Esophagus muscularis mucosa (tissue), 4 donors: ENCODE results near the gene SAMD3. TPM values are rescaled to one million over a fixed set of nuclear protein-coding genes. Genes with fewer than 3 reads are reported as not detected.

ENCODE experiments used
- DNase-seq: peaks from one replicate; pipeline ENCODE4 v3.0.0-alpha.2; 2017; ENCODE audit errors: extremely low spot score
- H3K27ac ChIP-seq, 4 donors: fragments of 200-600 bp; sonication (generic); replicated peaks in 1 of 4; 1 replicate in 3 of 4; 2 replicates in 1 of 4; pipeline ENCODE4 v1.5.1; 2016 to 2019; ENCODE audit warnings: mild to moderate bottlenecking in 1 of 4
- H3K27me3 ChIP-seq, 4 donors: fragments of 200-600 bp; sonication (generic); one replicate each; pipeline versions ENCODE4 v1.5.1 to v1.6.0; 2016 to 2019
- H3K36me3 ChIP-seq, 4 donors: fragments of 200-600 bp; sonication (generic); one replicate each; pipeline ENCODE4 v1.5.1; 2016 to 2019
- H3K4me1 ChIP-seq, 4 donors: fragments of 200-600 bp; sonication (generic); one replicate each; pipeline ENCODE4 v1.5.1; 2016 to 2019
- H3K4me3 ChIP-seq, 4 donors: fragments of 200-600 bp; sonication (generic); 1 replicate in 2 of 4; 2 replicates in 2 of 4; pipeline ENCODE4 v1.5.1; 2016 to 2019; ENCODE audit warnings: mild to moderate bottlenecking in 4 of 4, moderate library complexity in 1 of 4
- H3K9me3 ChIP-seq, 4 donors: fragments of 200-600 bp; sonication (generic); 1 replicate in 3 of 4; 2 replicates in 1 of 4; pipeline ENCODE4 v1.5.1; 2016 to 2019
- CTCF ChIP-seq, 3 experiments: fragments of 200-600 bp in 2 of 3; fragments of 450-650 bp in 1 of 3; sonication (generic) in 2 of 3; IDR thresholded peaks; one replicate each; pipeline ENCODE4 v1.5.1; 2017 to 2019; ENCODE audit warnings: antibody characterized with exemption in 3 of 3, mild to moderate bottlenecking in 2 of 3, moderate library complexity in 1 of 3
- EP300 ChIP-seq: sonication (generic); formaldehyde crosslinking; IDR thresholded peaks from one replicate; pipeline ENCODE4 v1.6.1; 2017; ENCODE audit warnings: antibody characterized with exemption
- POLR2A ChIP-seq: fragments of 450-650 bp; IDR thresholded peaks from one replicate; pipeline ENCODE4 v1.6.1; 2017; ENCODE audit warnings: antibody characterized with exemption, moderate library complexity, mild to moderate bottlenecking, low read depth
- POLR2AphosphoS5 ChIP-seq, 2 donors: sonication (generic); formaldehyde crosslinking; IDR thresholded peaks; one replicate each; pipeline ENCODE4 v1.6.1; 2017; ENCODE audit warnings: antibody characterized with exemption in 2 of 2
- WGBS: methylation state at CpG from one replicate; pipeline ENCODE4 v1.1.5; 2018; 5-methylcytosine and 5-hydroxymethylcytosine counted together
- intact Hi-C: fragments of 100-400 bp; cut with DNase I; formaldehyde crosslinking; loops from one replicate; pipeline ENCODE4 v1.15.1; 2023
- total RNA-seq, 4 donors: library from RNA; depleted of rRNA; stranded (reverse); fragments of >200 nt; gene quantifications; one replicate each; pipeline versions ENCODE4 v1.1.0 to v1.2.1, GENCODE V29; 2016

Gene SAMD3
- total RNA-seq, 4 donors from 2014 or later: 0.39 to 2.7 TPM; not detected in 2

- Histone ChIP-seq H3K9me3 (no peaks in the 10 kb centered on the region), H3K27ac (no peak overlapping the region), H3K36me3 (no peaks in the 10 kb centered on the region), H3K4me1 (no peaks in the 10 kb centered on the region), H3K4me3 (no peak overlapping the region), H3K27me3 (no peaks in the 10 kb centered on the region)
- WGBS: 91% methylated on average over 5 of the region's 5 CpGs
- intact Hi-C loops: no loop called here
- DNase-seq: no peak
- TF ChIP-seq POLR2AphosphoS5 (IDR thresholded peaks at IDR 0.05) (no peak), EP300 (no peak), CTCF (IDR thresholded peaks at IDR 0.05) (no peak), POLR2A (no peak)
Observed at GRCh38 chr6:130223508-130223907, 757 bp upstream of the SAMD3 start.

GRCh38 chr6:130218134-130218533 is 4.6 kb downstream of the SAMD3 start:
- WGBS: 90% methylated on average over 8 of the region's 8 CpGs
- TF ChIP-seq POLR2AphosphoS5 (IDR thresholded peaks at IDR 0.05): no peak
- no peak for TF ChIP-seq POLR2A

DNA sequence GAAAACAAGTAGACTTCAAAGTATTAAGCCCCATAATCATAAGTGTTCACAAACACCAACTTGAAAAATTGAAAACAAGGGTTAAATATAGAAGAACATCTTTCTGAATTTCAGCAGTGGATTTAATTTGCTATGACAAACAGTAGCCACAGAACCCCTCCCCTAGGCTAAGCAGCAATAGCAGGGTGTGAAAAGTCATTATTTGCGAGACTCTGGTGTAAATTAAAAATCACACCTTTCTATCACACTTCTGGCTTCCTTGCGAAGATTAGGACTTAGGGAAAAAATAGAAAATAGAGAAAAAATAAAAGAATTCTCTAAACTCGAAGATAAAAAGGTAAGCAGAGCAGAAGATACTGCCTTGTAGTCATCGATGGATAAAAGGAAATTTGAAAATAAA is 6.1 kb downstream of the SAMD3 start:
- DNase-seq: no peak
- no peaks in the 10 kb centered on the region for H3K4me1 ChIP-seq
- H3K9me3 ChIP-seq: no peaks in the 10 kb centered on the region
- H3K36me3 ChIP-seq: no peaks in the 10 kb centered on the region
- intact Hi-C loops: no loop called here
- no peaks in the 10 kb centered on the region for H3K27me3 ChIP-seq
- no peak overlapping the region for H3K4me3 ChIP-seq
- no peak for TF ChIP-seq POLR2AphosphoS5 (IDR thresholded peaks at IDR 0.05)
- TF ChIP-seq EP300: no peak
- TF ChIP-seq CTCF (IDR thresholded peaks at IDR 0.05): no peak
- no peak for TF ChIP-seq POLR2A
- 76% methylated on average over 4 of the region's 4 CpGs for WGBS
- H3K27ac ChIP-seq: no peak overlapping the region

More at GRCh38 chr6:130218134-130218533, 4.6 kb downstream of the SAMD3 start:
- H3K36me3 ChIP-seq: no peaks in the 10 kb centered on the region
- no peaks in the 10 kb centered on the region for H3K9me3 ChIP-seq
- H3K4me1 ChIP-seq: no peaks in the 10 kb centered on the region
- intact Hi-C loops: no loop called here
- H3K4me3 ChIP-seq: no peak overlapping the region
- H3K27ac ChIP-seq: no peak overlapping the region
- no peak for DNase-seq
- H3K27me3 ChIP-seq: no peaks in the 10 kb centered on the region

- intact Hi-C loops: no loop called here
- Histone ChIP-seq H3K4me3 (no peak overlapping the region), H3K27me3 (no peaks in the 10 kb centered on the region), H3K9me3 (no peaks in the 10 kb centered on the region), H3K36me3 (no peaks in the 10 kb centered on the region), H3K27ac (no peak overlapping the region), H3K4me1 (no peaks in the 10 kb centered on the region)
- 48% methylated on average over 1 of the region's 1 CpG for WGBS
- TF ChIP-seq POLR2AphosphoS5 (IDR thresholded peaks at IDR 0.05) (no peak), CTCF (IDR thresholded peaks at IDR 0.05) (no peak), POLR2A (no peak), EP300 (no peak)
- no peak for DNase-seq
Observed at GRCh38 chr6:130215526-130215925, 7.2 kb downstream of the SAMD3 start.

GRCh38 chr6:130212215-130212874 is 10.4 kb downstream of the SAMD3 start:
- no peaks in the 10 kb centered on the region for H3K4me1 ChIP-seq
- no peak overlapping the region for H3K27ac ChIP-seq
- 19% methylated on average over 2 of the region's 2 CpGs for WGBS
- intact Hi-C loops: no loop called here
- no peak for DNase-seq
- TF ChIP-seq POLR2AphosphoS5 (IDR thresholded peaks at IDR 0.05): no peak
- TF ChIP-seq POLR2A: no peak
- no peaks in the 10 kb centered on the region for H3K36me3 ChIP-seq
- no peaks in the 10 kb centered on the region for H3K27me3 ChIP-seq
- no peaks in the 10 kb centered on the region for H3K9me3 ChIP-seq
- no peak overlapping the region for H3K4me3 ChIP-seq

- WGBS: 89% methylated on average over 3 of the region's 3 CpGs
- Histone ChIP-seq H3K27me3 (no peaks in the 10 kb centered on the region), H3K9me3 (no peaks in the 10 kb centered on the region), H3K4me1 (no peaks in the 10 kb centered on the region), H3K4me3 (no peak overlapping the region), H3K27ac (no peak overlapping the region), H3K36me3 (no peaks in the 10 kb centered on the region)
- TF ChIP-seq POLR2AphosphoS5 (IDR thresholded peaks at IDR 0.05): no peak
- no peak for TF ChIP-seq CTCF (IDR thresholded peaks at IDR 0.05)
- TF ChIP-seq EP300: no peak
- no peak for TF ChIP-seq POLR2A
- intact Hi-C loops: no loop called here
- no peak for DNase-seq
Observed at GRCh38 chr6:130211691-130212090, 11.1 kb downstream of the SAMD3 start.
